NCI-H2171 (cell line): Measurements from ENCODE around the gene FFAR2.
"Not testable (repeated sequence)": the region's sequence is repeated elsewhere in the genome, so short reads cannot be mapped to it uniquely, and the experiment has no call there.

Source experiments
- DNase-seq: peaks from one replicate; lab custom pipeline; 2025; lab: John Stamatoyannopoulos, UW

FFAR2 gene

DNA sequence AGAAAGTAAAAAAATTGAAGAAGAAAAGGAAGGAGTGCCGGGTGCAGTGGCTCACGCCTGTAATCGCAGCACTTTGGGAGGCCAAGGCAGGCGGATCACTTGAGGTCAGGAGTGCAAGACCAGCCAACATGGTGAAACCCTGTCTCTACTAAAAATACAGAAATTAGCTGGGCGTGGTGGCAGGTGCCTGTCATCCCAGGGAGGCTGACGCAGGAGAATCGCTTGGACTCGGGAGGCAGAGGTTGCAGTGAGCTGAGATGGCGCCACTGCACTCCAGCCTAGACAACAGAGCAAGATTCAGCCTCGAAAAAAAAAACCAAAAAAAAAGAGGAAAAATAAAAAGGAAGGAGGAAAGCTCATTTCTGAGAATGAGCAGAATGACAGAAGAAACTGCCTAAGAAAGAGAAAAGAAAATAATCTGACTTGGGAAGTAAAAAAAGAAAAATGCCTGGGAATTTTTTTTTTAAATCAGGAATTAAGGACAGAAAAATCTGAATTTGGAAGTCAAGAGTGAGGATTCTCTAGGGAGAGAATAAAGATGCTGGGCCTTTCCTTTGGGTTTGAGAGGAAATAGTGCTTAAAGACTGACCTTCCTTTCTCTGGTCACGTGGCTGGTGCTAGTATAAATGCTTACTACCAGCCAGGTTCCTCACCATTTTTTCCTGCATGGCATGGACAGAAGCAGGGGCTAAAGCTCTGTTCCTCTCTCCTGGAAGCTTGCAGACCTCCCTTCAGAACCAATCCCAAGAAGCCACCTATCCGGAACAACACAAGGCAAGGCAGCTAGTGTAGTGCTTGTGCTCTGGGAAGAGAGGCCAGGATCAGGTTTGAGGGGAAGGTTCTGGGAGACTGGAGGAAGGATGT is at the start of gene FFAR2:
TSS of gene FFAR2 (plus strand) at position 652 of the 864 bp plus-strand sequence. CDS start 1,458 bp downstream, outside the sequence.
- no peak for DNase-seq

DNA sequence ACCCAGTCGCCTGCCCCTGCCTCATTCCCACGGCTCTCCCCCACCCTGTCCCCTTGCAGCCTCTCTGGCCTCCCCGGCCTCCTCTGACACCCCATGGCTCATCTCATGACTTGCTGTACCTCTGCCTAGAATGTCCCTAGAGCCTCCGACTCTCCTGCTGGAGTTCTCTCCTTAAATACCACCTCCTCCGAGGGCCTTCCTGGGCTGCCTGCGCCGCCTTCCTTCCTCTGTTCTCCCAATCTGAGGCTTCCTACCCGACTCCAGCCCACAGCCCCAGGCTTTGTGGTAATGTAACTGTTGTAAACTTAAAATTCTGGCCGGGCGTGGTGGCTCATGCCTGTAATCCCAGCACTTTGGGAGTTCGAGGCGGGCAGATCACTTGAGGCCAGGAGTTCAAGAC is 49.5 kb upstream of the FFAR2 start:
- no peak for DNase-seq

DNA sequence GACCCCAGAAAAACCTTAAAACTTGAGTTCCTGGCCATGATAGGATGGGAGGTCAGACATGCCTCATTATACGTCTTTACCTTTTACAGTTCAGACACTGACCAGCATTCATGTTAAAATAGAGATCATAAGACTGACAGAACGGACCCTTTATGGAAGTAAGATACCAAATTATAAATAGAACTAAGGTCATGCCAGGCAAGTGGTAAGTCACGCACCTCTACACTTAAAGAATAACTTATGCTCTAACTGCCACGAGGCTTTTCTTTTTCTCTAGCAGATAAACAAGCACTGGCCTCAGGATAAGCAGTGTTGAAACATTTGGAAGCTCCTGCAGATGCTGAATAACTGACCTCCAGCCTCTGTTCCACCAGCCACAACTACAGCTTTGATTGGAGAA is 48.8 kb upstream of the FFAR2 start:
- no peak for DNase-seq

GRCh38 chr19:35399948-35400772 is 47.9 kb upstream of the FFAR2 start:
- DNase-seq = no peak

DNA sequence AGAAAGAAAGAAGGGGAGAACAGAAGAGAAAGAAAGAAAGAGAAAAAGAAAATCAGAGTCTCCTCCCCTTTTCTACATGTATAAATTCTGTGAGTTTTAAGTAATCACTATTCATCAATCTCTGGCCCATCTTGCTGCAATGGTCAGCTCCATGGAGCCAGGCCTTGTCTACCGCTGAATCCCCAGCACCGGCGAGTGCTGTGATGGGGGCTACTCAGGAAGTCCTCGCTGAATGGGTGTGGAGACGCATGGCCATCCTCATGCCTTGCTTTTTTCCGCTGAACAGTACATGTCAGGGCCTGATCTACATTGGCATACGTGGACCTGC is 47.3 kb upstream of the FFAR2 start:
- no peak for DNase-seq

GRCh38 chr19:35401416-35401815 is 46.6 kb upstream of the FFAR2 start:
- not testable (repeated sequence) for DNase-seq

GRCh38 chr19:35403116-35403760 is 44.8 kb upstream of the FFAR2 start:
- DNase-seq = no peak

DNA sequence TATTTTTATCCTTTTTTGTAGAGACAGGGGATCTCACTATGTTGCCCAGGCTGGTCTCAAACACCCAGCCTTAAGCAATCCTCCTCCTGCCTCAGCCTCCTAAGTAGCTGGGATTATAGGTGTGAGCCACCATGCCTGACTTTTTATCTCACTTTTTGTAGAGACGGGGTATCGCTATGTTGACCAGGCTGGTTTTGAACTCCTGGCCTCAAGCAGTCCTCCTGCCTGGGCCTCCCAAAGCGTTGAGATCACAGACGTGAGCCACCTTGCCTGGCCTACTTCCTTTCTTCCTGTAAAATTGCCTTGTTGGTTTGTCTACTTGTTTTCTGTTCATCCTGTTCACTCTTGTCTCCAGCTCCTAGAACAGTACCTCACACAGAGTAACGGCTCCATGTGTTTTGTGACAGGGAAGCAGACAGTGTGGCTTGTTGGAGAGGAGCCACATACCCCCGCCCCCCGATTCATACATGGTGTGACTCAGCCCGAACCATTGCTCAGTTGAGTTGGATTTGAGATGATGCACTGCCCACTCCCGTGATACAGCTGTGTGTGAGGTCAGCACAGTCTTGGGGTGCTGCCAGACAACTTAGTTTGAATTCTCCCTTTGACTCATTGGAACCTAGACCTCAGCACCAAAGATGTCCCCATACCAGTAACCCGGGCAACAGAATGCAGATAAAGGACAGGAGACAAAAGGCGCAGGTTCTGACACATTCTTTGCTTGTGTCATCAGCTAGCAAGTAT is 43.0 kb upstream of the FFAR2 start:
- no peak for DNase-seq

DNA sequence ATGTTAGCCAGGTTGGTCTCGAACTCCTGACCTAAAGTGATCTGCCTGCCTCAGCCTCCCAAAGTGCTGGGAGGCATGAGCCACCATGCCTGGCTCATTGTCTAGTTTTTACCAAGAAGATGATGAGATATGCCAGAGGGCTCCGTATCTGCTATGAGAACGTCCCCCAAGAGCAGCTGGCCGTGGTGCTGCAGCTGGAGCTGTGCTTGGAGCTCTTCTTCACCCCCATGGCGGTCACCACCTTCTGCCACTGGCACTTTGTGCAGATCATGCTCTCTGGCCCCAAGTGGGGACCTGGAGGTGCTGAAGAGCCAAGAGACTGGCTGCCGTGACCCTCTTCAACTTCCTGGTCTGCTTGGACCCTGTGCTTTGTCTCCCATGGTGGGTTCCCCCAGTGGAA is 40.4 kb upstream of the FFAR2 start:
- DNase-seq = no peak

DNA sequence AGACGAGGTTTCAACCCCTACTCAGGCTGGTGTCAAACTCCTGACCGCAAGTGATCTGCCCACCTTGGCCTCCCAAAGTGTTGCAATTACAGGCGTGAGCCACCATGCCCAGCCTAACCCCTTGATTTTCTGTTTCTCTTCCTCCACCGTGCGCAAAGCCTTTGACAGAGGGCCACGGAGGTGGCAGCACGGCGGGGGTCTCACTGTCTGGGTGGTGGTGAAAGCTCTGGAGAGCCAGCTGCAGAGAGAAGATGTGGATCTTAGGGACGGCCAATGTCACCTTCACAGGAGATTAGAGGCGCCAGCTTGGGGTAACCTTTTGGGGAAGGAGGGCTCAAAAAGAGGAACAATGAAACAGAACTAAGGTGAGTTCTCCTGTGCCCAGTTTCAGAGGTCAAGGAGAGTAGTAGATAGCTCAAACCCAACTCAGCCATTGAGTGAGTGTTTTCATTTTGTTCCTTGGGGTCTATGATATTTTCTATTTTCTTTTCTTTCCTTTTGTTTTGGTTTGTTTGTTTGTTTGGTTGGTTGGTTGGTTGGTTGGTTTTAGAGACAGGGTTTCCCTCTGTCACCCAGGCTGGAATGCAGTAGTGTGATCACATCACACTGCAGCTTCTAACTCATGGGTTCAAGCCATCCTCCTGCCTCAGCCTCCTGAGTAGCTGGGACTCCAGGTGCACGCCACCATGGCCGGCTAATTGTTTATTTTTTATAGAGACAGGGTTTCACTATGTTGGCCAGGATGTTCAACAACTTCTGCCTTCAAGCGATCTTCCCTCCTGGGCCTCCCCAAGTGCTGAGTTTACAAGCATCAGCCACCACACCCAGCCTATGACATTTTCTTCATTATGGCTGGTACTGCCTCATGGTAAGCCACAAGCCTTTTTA is 39.5 kb upstream of the FFAR2 start:
- DNase-seq = no peak

DNA sequence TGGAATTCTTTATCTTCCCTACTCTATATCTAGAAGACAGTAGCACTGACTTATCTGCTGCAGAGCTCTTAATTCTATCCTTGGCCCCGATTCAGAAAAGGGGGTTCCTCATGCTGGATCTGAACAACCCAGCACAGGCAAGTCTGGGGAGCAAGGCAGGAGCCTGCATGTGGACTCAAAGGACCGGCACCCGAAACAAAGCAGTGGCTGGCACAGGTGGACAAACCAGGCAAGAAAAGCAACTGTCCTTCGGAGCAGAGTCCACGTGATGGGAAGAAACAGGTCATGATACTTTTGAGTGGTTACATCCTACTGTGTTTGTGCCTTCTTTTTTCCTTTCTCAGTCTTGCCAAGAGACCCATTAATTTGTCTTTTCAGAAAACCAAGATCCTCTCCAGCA is 38.9 kb upstream of the FFAR2 start:
- no peak for DNase-seq

DNA sequence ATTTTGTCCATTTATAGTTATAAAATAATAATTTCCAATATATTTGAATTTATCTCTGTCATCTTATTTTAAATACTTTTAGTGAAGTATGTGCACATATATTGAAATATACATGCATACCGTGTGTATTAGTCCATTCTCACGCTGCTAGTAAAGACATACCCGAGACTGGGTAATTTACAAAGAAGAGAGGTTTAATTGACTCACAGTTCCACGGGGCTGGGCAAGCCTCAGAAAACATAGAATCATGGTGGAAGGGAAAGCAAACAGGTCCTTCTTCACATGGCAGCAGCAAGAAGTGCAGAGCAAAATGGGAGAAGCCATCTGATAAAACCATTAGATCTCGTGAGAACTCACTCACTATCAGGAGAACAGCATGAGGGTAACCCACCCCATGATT is 37.6 kb upstream of the FFAR2 start:
- no peak for DNase-seq

- DNase-seq = no peak
Observed at GRCh38 chr19:35414442-35414841, 33.6 kb upstream of the FFAR2 start.

DNA sequence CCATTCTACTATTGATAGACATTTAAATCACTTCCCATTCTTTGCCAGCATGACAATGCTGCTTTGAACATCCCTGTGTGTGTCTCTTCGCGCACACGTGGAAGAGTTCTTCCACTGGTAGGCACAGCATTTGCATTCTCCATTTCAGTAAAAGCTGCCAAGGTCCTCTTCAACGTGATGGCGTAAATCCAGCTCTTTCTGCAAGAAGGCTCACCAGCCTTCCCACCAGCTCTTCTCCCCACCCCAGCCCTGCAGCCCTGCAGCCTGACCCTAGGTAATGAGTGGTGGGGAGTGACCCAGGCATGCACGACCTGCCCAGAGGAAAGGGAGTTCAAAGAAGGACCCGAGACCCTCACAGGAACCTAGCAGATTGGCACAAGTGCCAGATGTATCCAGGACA is 31.7 kb upstream of the FFAR2 start:
- DNase-seq = no peak

DNA sequence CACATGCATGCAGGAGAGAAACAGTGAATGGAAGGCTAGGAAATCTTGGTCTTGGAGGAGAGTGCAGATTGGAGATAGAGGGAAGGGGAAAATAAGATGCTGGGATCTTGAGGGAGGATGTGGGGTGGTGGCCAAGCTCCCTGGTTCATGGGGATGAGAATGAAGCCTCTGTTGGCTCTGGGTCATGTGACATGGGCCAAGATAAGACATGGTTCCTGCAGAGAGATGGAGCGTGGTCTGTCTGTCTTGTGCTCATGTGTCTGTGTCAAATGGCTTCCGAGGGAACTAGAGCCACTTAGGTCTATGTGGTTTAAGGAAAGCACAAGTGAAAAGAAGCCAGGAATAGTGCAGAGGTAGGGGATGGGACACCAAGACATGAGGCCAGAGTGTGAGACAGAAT is 30.8 kb upstream of the FFAR2 start:
- DNase-seq = no peak

DNA sequence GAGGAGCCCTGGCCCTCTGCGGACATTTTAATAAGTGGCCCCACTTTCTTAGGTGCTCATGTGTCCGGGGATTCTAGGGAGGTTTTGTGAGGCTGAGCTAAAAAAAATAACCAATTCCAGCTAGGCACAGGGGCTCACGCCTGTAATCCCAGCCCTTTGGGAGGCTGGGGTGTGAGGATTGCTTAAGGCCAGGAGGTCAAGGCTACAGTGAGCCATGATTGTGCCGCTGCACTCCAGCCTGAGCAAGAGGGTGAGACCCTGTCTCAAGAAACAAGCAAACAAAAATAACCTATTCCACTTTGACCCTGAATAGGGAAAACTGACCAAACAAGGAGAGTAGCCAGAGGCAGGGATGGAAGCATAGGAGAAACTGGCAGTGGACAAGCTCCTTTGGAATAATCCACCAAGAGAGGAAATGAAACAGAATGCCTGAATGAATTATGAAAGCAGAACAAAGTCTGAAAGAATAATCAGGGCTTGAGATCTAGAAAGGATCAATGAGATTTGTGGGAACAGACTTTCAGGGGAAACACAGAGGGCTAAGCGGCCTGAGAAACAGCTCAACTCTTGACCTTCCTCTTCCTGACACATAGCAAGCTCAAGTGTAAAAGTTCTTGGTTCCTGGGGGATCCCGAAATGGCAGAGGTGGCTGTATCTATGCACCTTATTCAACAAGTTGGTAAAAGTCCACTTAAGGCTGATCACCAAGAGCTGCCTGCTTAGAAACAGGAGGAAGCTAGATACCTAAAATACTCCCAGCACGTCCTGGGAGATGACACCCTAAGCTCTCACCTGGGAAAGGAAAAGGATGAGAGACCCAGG is 30.1 kb upstream of the FFAR2 start:
- DNase-seq = no peak

- no peak for DNase-seq
Observed at GRCh38 chr19:35419046-35419445, 29.0 kb upstream of the FFAR2 start.

GRCh38 chr19:35419805-35420204 is 28.3 kb upstream of the FFAR2 start:
- no peak for DNase-seq

DNA sequence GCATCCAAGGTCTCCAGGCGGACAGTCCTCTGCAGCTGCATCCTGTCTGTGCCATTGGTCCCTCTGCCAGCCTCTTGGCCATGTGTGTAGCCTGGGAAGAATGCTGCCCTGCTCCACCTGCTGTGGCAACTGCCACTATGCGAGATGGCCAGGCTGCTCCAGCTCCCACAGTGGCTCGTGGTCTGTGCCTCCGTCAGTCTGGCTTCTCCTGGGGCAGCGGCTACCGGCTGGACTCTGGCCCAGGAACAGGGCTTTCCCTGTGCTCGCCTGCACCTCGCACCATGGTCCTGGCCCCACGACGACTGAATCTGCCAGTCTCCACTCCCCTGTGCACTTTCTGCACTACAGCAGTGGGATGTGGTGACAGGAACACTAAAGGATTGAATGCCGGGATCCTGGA is 26.7 kb upstream of the FFAR2 start:
- no peak for DNase-seq

- not testable (repeated sequence) for DNase-seq
Observed at GRCh38 chr19:35423406-35423805, 24.7 kb upstream of the FFAR2 start.
